ENCODE measurements around the gene FOXD4L6.
"Not testable (repeated sequence)": the region's sequence is repeated elsewhere in the genome, so short reads cannot be mapped to it uniquely, and the experiment has no call there.

The FOXD4L6 gene

DNA sequence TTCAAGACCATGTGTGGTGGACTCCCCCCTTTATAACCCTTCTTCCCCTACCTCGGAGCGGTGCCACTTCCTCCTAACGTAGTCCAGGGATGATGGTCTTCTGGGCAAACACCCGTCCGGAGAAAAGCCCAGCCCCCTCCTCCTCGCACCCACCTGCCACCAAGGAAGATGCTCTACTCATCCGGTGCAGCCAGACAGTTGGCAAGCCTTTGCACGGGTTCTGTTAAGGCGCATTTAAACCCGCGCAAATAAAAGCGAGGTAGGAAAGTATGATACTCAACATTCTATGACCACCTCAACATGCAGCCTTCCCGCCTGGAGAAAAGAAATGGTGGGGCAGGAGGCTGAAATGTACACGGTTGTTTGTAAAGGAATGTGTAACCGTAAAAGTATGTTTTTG is at the start of gene FOXD4L6:
Gene FOXD4L6 (minus strand): TSS at position 101 of the 400 bp plus-strand sequence. CDS start 298 bp downstream, outside the sequence.
- not testable (repeated sequence) for DNase-seq (ENCODE audit: low spot score)

DNA sequence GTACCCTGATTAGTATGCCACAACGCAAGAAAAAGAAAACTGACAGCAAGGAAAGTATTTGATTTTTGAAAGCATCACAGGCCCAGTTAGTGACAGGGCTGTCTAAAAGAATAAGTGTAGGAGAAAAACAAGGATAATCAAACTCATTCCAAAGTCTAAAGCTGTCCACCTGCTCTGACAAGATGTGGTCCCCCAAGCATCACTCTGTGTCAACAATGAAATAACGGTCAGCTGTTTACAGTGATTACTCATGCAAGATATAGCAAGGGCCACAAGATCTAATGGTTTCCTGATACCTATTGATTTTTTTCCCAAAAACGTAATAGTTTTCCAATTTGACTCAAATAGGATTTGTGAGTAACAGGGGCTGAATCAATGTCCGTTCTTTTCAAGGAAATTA is 46.5 kb upstream of the FOXD4L6 start:
- DNase-seq (ENCODE audit: low spot score) = not testable (repeated sequence)

DNA sequence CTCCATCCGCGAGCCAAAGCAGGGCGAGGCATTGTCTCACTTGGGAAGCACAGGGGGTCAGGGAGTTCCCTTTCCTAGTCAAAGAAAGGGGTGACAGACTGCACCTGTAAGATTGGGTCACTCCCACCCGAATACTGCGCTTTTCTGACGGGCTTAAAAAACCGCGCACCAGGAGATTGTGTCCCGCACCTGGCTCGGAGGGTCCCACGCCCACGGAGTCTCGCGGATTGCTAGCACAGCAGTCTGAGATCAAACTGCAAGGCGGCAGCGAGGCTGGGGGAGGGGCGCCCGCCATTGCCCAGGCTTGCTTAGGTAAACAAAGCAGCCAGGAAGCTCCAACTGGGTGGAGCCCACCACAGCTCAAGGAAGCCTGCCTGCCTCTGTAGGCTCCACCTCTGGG is 21.6 kb upstream of the FOXD4L6 start:
- DNase-seq (ENCODE audit: low spot score) = not testable (repeated sequence)

DNA sequence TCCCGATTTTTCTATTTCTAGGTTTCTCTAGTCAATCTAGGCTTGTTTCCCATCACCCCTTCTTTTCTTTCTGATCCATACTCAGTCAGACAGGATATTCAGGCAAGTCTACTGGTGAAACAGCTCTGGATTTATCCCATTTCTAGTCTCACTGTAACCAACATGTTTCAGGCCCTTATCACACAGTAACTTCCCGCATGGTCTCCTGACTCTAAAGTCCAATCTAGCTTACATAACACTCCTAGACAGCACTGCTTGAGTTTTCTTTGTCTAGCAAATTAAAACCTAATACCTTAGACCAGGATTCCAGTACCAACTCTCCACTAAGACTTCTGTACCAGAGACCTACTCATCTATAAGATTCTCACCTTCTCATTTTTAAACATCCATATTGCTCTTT is 13.4 kb upstream of the FOXD4L6 start:
- DNase-seq (ENCODE audit: low spot score) = not testable (repeated sequence)

DNA sequence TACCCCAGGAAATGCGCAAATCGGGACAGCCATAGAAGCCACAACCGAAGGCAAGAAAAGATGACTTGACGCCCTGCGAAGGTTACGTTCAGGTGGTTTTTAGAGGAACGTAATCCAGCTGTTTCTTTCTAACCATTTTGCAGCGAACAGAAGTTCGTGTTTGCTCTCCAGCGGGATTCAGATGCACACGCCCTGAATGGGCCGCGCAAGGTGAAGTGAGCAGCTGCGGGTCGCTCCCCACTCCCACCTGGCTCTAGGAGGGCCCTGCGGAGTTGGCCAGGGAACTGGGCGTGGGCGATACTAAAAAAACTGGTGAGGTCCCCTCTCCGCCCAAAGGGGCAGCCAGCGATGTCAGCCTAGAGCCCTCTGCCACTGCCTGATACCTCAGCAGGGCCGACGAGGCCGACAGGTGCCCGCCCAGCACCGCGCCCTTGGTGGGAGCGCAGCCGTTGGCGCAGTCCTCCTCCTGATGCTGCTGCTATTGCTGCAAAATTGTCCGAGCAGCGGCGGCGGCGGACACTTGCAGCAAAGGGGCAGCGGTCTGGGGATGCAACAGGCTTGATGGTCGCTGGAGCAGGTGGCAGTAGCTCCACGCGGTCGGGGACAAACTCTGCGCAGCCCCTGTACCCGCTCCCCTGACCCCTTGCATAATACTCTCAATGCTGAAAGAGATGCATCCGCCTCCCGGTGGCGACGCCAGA is 1.6 kb downstream of the FOXD4L6 start:
- DNase-seq (ENCODE audit: low spot score) = not testable (repeated sequence)

DNA sequence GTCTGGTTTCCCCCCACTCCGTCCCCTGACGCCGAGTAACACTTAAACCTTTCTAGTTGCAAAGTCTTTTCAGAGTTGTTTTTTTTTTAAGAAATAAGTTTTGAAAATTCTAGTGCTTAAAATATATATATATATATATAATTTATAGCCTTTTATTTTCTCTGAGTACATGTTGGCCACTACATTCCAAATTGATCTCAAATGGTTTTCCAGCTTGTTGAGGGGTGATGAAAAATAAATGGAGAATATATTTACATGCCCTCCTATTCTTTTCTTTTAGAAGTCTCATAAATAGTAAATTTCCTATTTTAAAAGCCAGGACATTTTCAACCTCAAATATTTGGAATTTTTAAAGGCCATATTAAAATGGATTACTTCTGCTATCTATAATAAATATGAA is 2.5 kb downstream of the FOXD4L6 start:
- DNase-seq (ENCODE audit: low spot score) = not testable (repeated sequence)

DNA sequence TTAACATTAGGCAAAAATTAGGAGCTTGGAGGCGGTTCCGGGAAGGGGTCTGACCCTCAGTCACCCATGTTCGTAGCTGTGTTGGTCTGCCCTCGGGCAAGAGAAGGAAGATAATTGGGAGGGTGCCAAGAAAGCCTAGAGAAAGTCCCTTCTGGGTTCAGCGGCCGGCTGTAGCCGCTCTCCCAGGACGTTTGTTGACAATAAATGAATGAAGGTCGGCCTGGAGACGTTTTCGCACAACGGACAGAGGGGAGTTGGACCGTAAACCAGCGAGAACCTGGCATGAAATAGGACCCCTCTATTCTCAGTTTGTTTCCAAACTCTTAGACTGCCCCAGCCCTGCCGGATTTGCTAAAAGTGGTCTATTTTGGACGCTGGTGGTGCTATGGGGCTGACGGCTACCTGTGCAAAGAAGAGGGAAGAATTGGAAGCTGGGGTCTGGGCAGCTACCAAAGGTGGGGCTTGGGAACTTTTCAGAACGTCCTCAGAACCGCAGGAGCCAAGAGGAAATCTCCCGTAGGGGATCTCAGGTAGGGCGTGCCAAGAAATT is 3.3 kb downstream of the FOXD4L6 start:
- DNase-seq (ENCODE audit: low spot score) = not testable (repeated sequence)

DNA sequence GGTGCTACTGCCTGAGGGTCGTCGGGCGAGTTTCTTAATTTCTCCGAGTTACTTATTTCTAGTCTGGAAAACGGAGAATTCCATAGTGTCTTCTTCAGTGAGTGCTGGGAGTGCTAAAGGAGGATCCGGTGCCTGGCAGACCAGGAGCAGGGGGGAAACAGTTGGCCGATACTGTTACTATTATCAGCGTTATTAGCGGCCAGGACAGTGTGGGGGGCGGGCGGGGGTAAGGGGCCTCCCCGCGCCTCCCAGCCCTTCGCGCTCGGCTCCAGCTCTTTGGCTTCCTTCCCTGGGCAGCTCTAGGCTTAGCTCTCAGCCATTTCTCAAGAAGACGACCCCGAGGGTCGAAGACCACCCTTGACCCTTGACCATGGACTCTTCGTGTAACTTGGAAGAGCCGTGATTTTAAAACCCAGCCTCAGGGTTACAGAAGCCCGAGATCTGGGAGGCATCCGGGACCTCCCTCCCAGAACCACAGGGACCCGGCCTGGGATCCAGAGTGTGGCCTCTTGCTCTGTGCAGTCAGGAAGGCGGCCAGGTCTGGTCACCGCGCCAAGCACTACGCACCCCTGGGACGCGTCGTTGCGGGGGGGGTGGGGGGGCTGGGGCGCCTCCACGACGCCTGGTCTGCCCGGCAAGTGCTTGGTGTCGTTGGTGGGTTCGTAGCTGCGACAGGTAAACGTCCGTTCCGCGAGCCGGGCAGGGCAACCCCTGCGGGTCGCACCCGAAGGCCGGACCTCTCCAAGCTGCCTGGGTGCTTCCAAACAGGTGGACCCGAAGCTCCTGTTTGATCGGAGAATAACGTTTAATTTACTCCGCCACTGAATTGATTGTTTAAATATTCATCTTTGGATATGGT is 4.0 kb downstream of the FOXD4L6 start:
- DNase-seq (ENCODE audit: low spot score) = not testable (repeated sequence)

DNA sequence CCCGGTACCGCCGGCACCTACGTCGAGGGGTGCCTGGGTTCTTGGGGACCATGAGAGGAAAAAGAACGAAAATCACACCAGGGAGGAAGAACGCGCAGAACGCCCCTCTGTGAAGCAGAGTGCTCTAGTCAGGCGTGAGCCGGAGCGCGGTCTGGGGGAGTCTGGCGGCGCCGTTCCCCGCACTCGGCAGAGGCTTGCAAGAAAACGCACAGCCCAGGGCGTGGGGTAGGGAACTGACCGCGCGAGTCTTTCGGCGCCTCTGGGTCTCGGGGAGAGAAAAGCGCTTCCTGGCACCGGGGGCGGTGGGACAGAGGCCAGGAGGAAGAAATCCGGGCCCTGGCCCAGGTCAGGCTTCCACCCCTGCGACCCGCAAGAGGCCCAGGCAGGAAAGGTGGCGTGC is 4.7 kb downstream of the FOXD4L6 start:
- not testable (repeated sequence) for DNase-seq (ENCODE audit: low spot score)

DNA sequence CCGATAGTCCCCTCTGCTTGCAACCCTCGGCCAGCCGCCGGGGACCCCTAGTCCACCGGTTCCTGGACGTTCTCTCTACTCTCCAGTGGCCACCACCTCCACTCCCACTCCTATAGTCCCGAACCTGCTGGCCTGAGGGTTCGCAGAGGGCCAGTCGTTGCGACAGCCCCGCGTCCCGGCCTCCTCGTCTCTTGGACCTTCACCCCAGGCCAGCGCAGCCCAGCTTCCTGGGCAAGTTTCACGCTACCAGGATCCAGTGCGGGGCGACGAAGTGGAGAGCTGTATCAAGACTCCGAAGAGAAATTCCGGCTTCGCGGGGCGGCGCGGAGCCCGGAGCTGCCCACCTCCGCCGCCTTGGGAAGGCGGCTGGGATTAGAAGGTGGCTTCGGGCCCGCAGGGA is 5.1 kb downstream of the FOXD4L6 start:
- not testable (repeated sequence) for DNase-seq (ENCODE audit: low spot score)

DNA sequence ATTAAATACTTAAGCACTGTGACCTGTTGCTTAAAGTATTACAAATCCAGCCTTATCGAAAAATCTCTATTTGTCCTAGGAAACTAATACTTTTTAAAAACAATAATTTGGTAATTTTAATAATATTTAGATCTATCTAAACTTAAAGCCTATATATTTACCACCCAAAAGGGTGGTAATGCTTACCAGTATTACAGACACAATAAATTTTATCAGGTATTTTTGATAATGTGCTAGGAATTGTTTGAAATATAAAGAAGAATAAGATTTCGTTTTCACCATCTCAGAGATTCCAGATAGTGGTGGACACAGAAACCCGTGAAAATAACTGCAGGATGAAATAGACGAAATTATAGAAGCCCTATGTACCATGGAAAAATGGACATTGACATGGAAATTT is 7.8 kb downstream of the FOXD4L6 start:
- not testable (repeated sequence) for DNase-seq (ENCODE audit: low spot score)

DNA sequence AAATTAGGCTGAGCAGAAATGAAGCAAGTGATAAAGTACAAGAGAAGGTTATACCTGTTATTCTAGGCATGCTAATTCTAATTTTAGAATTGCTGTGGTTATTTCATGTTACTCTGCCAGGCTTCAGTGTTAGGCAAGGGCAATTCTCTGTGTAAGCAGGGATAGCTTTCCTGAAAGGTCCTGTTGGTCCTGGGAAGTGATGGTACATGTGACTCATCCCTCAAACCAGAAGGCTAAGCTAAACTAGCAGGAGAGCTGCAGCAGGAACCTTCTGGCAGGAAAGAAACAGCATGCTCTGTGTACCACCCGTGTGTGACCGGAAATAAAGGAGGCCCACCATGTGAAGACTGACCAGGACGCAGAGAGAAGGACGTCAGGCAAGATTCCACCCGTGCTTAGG is 8.8 kb downstream of the FOXD4L6 start:
- DNase-seq (ENCODE audit: low spot score) = not testable (repeated sequence)

DNA sequence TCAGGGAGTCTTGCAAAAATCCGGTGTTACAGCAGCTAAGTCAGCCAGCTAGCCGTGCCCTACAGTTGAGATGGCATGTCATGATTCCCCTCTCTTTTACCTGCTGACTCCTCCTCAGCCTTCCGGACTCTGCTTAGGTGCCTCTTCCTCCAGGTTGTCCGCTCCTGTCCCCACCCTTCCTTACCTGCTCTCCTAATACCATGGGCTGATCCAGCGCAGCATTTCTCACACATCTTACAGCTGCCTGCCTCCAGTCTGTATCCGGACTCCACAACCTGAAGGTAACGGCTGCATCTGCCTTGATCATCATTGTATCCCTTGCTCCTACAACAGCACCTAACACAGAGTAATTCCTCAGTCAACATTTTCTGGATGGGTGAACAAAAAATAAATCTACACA is 9.2 kb downstream of the FOXD4L6 start:
- DNase-seq (ENCODE audit: low spot score) = not testable (repeated sequence)

DNA sequence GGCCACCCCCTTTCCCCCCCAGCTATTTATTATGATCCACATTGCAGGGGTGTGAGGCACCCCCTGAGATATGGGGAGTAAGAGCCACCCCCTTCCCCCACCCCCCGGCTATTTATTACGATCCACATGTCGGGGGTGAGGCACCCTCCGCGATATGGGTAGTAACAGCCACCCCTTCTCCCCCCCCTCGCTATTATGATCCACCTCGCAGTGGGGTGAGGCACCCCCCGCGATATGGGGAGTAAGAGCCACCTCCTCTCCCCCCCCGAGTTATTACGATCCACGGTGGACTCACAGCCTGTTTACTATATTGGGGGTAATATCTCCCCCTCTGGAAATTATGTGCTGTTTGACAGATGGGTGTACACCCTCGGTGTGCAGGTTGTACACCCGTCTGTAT is 15.1 kb downstream of the FOXD4L6 start:
- not testable (repeated sequence) for DNase-seq (ENCODE audit: low spot score)

DNA sequence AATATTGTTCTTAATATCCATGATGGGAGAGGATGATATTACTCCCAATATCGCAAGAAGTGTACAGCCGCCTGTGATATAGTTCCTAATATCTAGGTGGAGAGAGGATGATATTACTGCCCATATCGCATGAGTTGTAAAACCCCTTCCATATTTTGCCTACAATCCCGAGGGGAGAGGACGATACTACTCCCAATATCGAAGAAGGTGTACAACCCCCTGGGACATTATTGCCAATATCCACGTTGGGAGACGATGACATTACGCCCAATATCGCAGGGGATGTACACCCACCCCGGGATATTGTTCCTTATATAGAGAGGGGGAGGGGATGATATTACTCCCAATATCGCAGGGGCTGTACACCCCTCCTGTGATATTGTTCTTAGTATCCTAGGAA is 17.1 kb downstream of the FOXD4L6 start:
- DNase-seq (ENCODE audit: low spot score) = not testable (repeated sequence)

DNA sequence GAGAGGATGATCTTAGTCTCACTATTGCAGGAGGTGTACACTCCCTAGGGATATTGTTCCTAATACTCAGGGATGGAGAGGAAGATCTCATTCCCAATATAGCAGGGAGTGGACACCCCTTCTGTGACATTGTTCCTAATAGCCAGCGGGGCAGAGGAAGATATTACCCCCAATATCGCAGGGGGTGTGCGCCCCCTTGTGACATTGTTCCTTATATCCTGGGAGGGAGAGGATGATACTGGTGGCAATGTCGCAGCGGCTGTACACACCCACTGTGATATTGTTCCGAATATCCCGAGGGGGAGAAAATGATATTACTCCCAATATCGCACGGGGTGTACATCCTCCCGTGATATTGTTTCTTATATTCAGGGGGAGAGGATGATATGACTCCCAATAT is 17.6 kb downstream of the FOXD4L6 start:
- DNase-seq (ENCODE audit: low spot score) = not testable (repeated sequence)

DNA sequence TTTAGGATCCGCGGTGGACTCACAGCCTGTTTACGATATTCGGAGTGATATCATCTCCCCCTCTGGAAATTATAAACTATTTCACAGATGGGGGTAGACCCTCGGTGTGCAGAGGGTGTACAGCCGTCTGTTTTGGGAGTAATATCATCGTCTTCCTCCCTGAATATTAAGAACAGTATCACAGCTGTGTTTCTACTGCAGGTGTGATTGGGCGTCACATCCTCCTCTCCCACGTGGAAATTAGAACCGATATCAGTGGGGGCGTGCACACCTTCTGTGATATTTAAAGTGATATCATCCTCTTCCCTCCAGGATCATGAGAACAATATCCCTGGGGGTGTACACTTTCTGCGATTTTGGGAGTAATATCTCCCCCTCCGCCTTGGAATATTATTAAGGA is 19.2 kb downstream of the FOXD4L6 start:
- DNase-seq (ENCODE audit: low spot score) = not testable (repeated sequence)

DNA sequence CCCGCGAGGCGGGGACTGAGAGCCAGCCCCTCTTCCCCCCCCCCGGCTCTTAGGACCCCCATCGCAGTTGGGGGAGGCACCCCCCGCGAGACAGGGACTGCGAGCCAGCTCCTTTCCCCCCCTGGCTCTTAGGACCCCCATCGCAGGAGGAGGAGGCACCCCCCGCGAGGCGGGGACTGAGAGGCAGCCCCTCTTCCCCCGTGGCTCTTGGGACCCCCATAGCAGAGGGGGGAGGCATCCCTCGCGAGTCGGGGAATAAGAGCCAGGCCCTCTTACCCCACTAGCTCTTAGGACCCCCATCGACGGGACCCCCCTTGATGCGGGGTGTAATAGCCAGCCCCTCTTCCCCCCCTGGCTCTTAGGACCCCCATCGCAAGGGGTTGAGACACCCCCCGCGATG is 19.7 kb downstream of the FOXD4L6 start:
- not testable (repeated sequence) for DNase-seq (ENCODE audit: low spot score)

DNA sequence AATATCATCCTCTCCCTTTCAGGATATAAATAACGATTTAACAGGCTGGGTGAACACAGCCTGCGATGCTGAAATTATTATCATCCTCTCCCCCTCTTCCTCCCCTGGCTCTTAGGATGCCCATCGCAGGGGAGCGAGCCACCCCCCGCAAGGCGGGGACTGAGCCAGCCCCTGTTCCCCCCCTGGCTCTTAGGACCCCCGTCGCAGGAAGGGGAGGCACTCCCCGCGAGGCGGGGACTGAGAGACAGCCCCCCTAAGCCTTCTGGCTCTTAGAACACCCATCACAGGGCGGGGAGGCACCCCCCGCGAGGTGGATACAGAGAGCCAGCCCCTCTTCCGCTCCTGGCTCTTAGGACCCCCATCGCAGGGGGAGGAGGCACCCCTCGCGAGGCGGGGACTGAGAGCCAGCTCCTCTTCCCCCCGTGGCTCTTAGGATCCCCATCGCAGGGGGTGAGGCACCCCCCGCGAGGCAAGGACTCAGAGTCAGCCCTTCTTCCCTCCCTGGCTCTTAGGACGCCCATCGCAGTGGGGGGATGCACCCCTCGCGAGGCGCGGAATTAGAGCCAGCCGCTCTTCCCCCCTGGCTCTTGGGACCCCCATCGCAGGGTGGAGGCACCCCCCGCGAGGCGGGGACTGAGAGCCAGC is 21.9 kb downstream of the FOXD4L6 start:
- not testable (repeated sequence) for DNase-seq (ENCODE audit: low spot score)

DNA sequence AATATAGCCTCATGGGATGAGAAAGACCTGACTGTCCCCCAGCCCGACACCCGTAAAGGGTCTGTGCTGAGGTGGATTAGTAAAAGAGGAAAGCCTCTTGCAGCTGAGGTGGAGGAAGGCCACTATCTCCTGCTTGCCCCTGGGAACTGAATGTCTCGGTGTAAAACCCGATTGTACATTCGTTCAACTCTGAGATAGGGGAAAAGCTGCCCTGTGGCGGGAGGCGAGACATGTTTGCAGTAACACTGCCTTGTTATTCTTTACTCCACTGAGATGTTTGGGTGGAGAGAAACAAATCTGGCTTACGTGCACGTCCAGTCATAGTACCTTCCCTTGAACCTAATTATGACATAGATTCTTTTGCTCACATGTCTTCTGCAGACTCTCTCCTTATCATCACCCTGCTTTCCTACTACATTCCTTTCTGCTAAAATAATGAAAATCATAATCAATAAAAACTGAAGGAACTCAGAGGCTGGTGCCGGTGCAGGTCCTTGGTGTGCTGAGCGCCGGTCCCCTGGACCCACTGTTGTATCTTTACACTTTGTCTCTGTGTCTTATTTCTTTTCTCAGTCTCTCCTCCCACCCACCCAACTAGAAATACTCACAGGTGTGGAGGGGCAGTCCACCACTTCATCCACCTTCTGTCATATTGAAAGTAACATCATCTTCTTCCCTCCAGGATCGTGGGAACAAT is 22.8 kb downstream of the FOXD4L6 start:
- not testable (repeated sequence) for DNase-seq (ENCODE audit: low spot score)

DNA sequence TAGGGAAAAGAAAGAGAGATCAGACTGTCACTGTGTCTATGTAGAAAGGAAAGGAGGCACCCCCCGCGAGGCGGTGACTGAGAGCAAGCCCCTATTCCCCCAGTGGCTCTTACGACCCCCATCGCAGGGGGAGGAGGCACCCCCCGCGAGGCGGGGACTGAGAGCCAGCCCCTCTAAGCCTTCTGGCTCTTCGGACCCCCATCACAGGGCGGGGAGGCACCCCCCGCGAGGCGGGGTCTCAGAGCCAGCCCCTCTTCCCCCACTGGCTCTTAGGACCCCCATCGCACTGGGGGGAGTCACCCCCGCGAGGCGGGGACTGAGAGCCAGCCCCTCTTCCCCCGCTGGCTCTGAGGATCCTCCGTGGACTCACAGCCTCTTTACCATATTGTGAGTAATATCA is 23.9 kb downstream of the FOXD4L6 start:
- not testable (repeated sequence) for DNase-seq (ENCODE audit: low spot score)

DNA sequence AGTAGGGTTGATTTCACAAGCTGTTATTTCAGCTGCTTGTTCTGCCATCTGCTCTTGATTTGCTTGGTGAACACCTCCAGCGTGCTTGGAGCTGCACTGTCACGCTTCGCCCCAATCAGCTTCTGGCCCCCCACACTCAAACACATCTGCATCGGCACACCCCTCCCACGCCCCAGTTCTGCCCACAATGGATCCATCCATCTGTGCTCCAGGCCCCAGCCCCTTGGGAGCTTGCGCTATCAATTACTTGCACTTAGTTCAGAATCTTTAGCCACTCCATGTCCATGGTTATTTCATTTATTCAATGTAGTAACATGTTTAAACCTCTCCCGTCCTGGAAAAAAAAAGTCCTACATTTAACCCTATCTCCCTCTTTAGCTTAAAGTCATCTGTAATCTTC is 28.0 kb downstream of the FOXD4L6 start:
- not testable (repeated sequence) for DNase-seq (ENCODE audit: low spot score)

Data from RKO (cell line).